ENCODE results near the gene ADSL. TPM values are rescaled to one million over a fixed set of nuclear protein-coding genes. Genes with fewer than 3 reads are reported as not detected.
A peak's percentile ranks its signal among the peaks of the same experiment; 100 is the strongest.

Gene ADSL
- total RNA-seq, 1 experiment from 2014 or later, result 126 TPM

GRCh38 chr22:40409613-40410113 is 63.4 kb downstream of the ADSL start (continued):
- TF ChIP-seq, protein P1, sequence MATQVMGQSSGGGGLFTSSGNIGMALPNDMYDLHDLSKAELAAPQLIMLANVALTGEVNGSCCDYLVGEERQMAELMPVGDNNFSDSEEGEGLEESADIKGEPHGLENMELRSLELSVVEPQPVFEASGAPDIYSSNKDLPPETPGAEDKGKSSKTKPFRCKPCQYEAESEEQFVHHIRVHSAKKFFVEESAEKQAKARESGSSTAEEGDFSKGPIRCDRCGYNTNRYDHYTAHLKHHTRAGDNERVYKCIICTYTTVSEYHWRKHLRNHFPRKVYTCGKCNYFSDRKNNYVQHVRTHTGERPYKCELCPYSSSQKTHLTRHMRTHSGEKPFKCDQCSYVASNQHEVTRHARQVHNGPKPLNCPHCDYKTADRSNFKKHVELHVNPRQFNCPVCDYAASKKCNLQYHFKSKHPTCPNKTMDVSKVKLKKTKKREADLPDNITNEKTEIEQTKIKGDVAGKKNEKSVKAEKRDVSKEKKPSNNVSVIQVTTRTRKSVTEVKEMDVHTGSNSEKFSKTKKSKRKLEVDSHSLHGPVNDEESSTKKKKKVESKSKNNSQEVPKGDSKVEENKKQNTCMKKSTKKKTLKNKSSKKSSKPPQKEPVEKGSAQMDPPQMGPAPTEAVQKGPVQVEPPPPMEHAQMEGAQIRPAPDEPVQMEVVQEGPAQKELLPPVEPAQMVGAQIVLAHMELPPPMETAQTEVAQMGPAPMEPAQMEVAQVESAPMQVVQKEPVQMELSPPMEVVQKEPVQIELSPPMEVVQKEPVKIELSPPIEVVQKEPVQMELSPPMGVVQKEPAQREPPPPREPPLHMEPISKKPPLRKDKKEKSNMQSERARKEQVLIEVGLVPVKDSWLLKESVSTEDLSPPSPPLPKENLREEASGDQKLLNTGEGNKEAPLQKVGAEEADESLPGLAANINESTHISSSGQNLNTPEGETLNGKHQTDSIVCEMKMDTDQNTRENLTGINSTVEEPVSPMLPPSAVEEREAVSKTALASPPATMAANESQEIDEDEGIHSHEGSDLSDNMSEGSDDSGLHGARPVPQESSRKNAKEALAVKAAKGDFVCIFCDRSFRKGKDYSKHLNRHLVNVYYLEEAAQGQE (IDR thresholded peaks at IDR 0.05; ENCODE audit: low read depth), result no peak
- TF ChIP-seq FOSL1 (IDR thresholded peaks at IDR 0.05; ENCODE audit: low read depth) (no peak), SP1 (IDR thresholded peaks at IDR 0.05; ENCODE audit: low read depth) (no peak), CEBPB (IDR thresholded peaks at IDR 0.05; ENCODE audit: low read depth) (no peak), YY1 (IDR thresholded peaks at IDR 0.05; ENCODE audit: extremely low read depth, insufficient replicate concordance, low read depth, low read length) (no peak), JUND (IDR thresholded peaks at IDR 0.05) (no peak), SIN3A (IDR thresholded peaks at IDR 0.05; ENCODE audit: low read depth) (no peak), CBX3 (IDR thresholded peaks at IDR 0.05; ENCODE audit: low read depth) (no peak), ZNF274 (IDR thresholded peaks at IDR 0.05; ENCODE audit: low read depth, low read length) (no peak)

- DNase-seq (ENCODE audit: low read depth, low spot score), result no peak
- ChIA-PET POLR2A (no interaction called here), CTCF (no interaction called here), RAD21 (ENCODE audit: low non-redundant PET in 1 of 2, low total read pairs in 2 of 2, uncharacterized antibody in 2 of 2, unreplicated experiment in 2 of 2) (no interaction called here)
- no peaks in the 10 kb centered on the region for H3K9me3 ChIP-seq (ENCODE audit: control insufficient read depth in 1 of 2, insufficient read depth in 1 of 2, low read depth in 1 of 2, low read length in 2 of 2)
- H3K27ac ChIP-seq (ENCODE audit: low read depth, low read length), result no peak overlapping the region
- peaks cover 2 to 11% of the 10 kb centered on the region in 2 experiments; a peak in 2 of 4 replicates for H3K36me3 ChIP-seq (ENCODE audit: control insufficient read depth in 1 of 2, insufficient read depth in 2 of 2, low read length in 2 of 2)
- H4K20me1 ChIP-seq (ENCODE audit: insufficient read depth), result no peaks in the 10 kb centered on the region
- no TSS peak for BruUV-seq (replicated peaks)
- no peak overlapping the region for H3K4me3 ChIP-seq (replicated peaks in 1 of 2; ENCODE audit: low read depth in 1 of 2, low read length in 2 of 2)
- no peak overlapping the region for H2AFZ ChIP-seq (ENCODE audit: low read depth, low read length, poor library complexity, severe bottlenecking)
- H3K79me2 ChIP-seq (ENCODE audit: insufficient read depth, low read length), result no peaks in the 10 kb centered on the region
- no peaks in the 10 kb centered on the region for H3K9me2 ChIP-seq (ENCODE audit: insufficient read depth)
- peak overlapping the region; percentile 6; the same call in 1 of the 2 replicates for H3K4me2 ChIP-seq (ENCODE audit: low read length)
- ATAC-seq, result peak; percentile 30; the same call in 1 of the 2 replicates
- intact Hi-C loops (cut with micrococcal nuclease), result no loop called here
- H3K9ac ChIP-seq (ENCODE audit: low read length), result no peak overlapping the region
- H3K4me1 ChIP-seq (ENCODE audit: control insufficient read depth in 1 of 2, insufficient read depth in 2 of 2, low read length in 2 of 2), result peaks cover 4 to 11% of the 10 kb centered on the region in 2 experiments; a peak in 3 of 4 replicates
- H3K27me3 ChIP-seq (ENCODE audit: insufficient read depth, low read length), result no peaks in the 10 kb centered on the region
- TF ChIP-seq EGR1 (IDR thresholded peaks at IDR 0.05; ENCODE audit: low read depth) (no peak), RAD21 (IDR thresholded peaks at IDR 0.05; ENCODE audit: low read depth) (no peak), POLR2A (IDR thresholded peaks at IDR 0.05; ENCODE audit: borderline replicate concordance, extremely low read depth, insufficient read depth, insufficient read length) (no peak), SP1 (IDR thresholded peaks at IDR 0.05; ENCODE audit: low read depth) (no peak), YY1 (IDR thresholded peaks at IDR 0.05; ENCODE audit: extremely low read depth, insufficient replicate concordance, low read depth, low read length) (no peak), EZH2phosphoT487 (IDR thresholded peaks at IDR 0.05; ENCODE audit: borderline replicate concordance) (no peak), FOSL1 (IDR thresholded peaks at IDR 0.05; ENCODE audit: low read depth) (no peak), ZFX (IDR thresholded peaks at IDR 0.05) (no peak), POLR2AphosphoS5 (IDR thresholded peaks at IDR 0.05; ENCODE audit: low read depth, low read length) (no peak), SIN3A (IDR thresholded peaks at IDR 0.05; ENCODE audit: low read depth) (no peak), JUND (IDR thresholded peaks at IDR 0.05) (no peak), CEBPB (IDR thresholded peaks at IDR 0.05; ENCODE audit: low read depth) (no peak), ZBTB33 (IDR thresholded peaks at IDR 0.05; ENCODE audit: extremely low read depth, insufficient replicate concordance, low read length) (no peak)
- TF ChIP-seq, protein P2, sequence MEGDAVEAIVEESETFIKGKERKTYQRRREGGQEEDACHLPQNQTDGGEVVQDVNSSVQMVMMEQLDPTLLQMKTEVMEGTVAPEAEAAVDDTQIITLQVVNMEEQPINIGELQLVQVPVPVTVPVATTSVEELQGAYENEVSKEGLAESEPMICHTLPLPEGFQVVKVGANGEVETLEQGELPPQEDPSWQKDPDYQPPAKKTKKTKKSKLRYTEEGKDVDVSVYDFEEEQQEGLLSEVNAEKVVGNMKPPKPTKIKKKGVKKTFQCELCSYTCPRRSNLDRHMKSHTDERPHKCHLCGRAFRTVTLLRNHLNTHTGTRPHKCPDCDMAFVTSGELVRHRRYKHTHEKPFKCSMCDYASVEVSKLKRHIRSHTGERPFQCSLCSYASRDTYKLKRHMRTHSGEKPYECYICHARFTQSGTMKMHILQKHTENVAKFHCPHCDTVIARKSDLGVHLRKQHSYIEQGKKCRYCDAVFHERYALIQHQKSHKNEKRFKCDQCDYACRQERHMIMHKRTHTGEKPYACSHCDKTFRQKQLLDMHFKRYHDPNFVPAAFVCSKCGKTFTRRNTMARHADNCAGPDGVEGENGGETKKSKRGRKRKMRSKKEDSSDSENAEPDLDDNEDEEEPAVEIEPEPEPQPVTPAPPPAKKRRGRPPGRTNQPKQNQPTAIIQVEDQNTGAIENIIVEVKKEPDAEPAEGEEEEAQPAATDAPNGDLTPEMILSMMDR (IDR thresholded peaks at IDR 0.05 in 2 of 3, conservative IDR thresholded peaks at IDR 0.05 in 1 of 3; ENCODE audit: borderline replicate concordance in 1 of 3, insufficient read depth in 1 of 3, low read depth in 2 of 3, low read length in 2 of 3), result no peak
- TF ChIP-seq, protein P3, sequence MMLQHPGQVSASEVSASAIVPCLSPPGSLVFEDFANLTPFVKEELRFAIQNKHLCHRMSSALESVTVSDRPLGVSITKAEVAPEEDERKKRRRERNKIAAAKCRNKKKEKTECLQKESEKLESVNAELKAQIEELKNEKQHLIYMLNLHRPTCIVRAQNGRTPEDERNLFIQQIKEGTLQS (IDR thresholded peaks at IDR 0.05), result no peak
Measured at GRCh38 chr22:40410272-40410671, 64.0 kb downstream of the ADSL start.

All from HCT116 (cell line).